H1 (cell line): ENCODE results near the gene PPP1CC. TPM values are rescaled to one million over a fixed set of nuclear protein-coding genes. Genes with fewer than 3 reads are reported as not detected.

Experiments used
- RFX5 ChIP-seq: IDR thresholded peaks from 2 replicates; pipeline ENCODE4 v1.6.1; 2011; ENCODE audit warnings: low read depth, low read length, improper control_type of control experiment, borderline replicate concordance
- polyA plus RNA-seq, 7 experiments: library from polyadenylated mRNA; depleted of rRNA in 3 of 7; stranded (reverse) in 5 of 7; unstranded in 2 of 7; fragments of >200 nt in 5 of 7; fragments of 200-250 nt in 2 of 7; gene quantifications; 1 replicate in 5 of 7; 2 replicates in 1 of 7; 4 replicates in 1 of 7; pipeline versions ENCODE4 v1.2.1 to v1.2.3, GENCODE V29; 2011 to 2013; ENCODE audit warnings: missing spikeins in 2 of 7, mixed read lengths in 2 of 7
- total RNA-seq: library from RNA; stranded (reverse); fragmentation: NEBNext Ultra II Directional; extraction: Animal tissue kit (Norgen Biotek cat#: 25700); gene quantifications from 2 replicates; pipeline ENCODE4 v1.2.1, GENCODE V29; 2021
- TF ChIP-seq, protein P1 (sequence below): IDR thresholded peaks from 2 replicates; pipeline ENCODE4 v1.6.1; 2011; ENCODE audit warnings: low read depth, mild to moderate bottlenecking, low read length; ENCODE audit not compliant: insufficient read depth

The PPP1CC gene
- total and polyA plus RNA-seq, 2 of the 8 experiments (the other 6 are each of a cell fraction or from before 2014, with no cell fraction given) = 193 to 350 TPM

- TF ChIP-seq, protein P1, sequence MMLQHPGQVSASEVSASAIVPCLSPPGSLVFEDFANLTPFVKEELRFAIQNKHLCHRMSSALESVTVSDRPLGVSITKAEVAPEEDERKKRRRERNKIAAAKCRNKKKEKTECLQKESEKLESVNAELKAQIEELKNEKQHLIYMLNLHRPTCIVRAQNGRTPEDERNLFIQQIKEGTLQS = no peak
- no peak for TF ChIP-seq RFX5
- TF ChIP-seq, all 59 proteins: peak for 20
These were observed at the start of gene PPP1CC (continued) for GRCh38 chr12:110742718-110743570.
